A673 (cell line): ENCODE data around the gene TMEM232. TPM values are rescaled to one million over a fixed set of nuclear protein-coding genes. Genes with fewer than 3 reads are reported as not detected.

Experiments
- BruUV-seq: library from RNA; stranded (reverse); fragments of 400-500 nt; replicated peaks from 2 replicates; lab custom pipeline; 2021; lab: Mats Ljungman, UMichigan
- CTCF ChIA-PET: fragments of 300-600 bp; sonication (Branson Sonifier 250); formaldehyde crosslinking; loops from one replicate; lab custom pipeline; 2022; ENCODE audit warnings: antibody characterized with exemption; lab: Charles Lee
- POLR2A ChIA-PET: fragments of 300-600 bp; sonication (Branson Sonifier 250); formaldehyde crosslinking; loops from one replicate; lab custom pipeline; 2022; ENCODE audit warnings: antibody characterized with exemption; ENCODE audit not compliant: low non-redundant PET; lab: Charles Lee
- DNase-seq: peaks from one replicate; pipeline ENCODE4 v3.0.0-alpha.2; 2015; ENCODE audit warnings: low spot score
- H3K27ac ChIP-seq: fragments of 200-600 bp; sonication (generic); 2 replicates; pipeline ENCODE4 v1.5.1; 2016; ENCODE audit warnings: mixed run types, low read depth, mild to moderate bottlenecking, mixed read lengths, antibody characterized with exemption, low read length; ENCODE audit not compliant: poor library complexity, severe bottlenecking
- H3K27me3 ChIP-seq: fragments of 200-600 bp; sonication (generic); replicated peaks from 2 replicates; pipeline ENCODE4 v1.6.1; 2017; ENCODE audit warnings: mixed run types, low read depth, mild to moderate bottlenecking, mixed read lengths, antibody characterized with exemption, low read length; ENCODE audit not compliant: insufficient read depth, poor library complexity
- H3K36me3 ChIP-seq: fragments of 200-600 bp; sonication (generic); 2 replicates; pipeline ENCODE4 v1.6.1; 2016; ENCODE audit warnings: mixed run types, mild to moderate bottlenecking, mixed read lengths, antibody characterized with exemption, low read length; ENCODE audit not compliant: insufficient read depth, poor library complexity, severe bottlenecking
- H3K4me1 ChIP-seq: fragments of 200-600 bp; sonication (generic); 2 replicates; pipeline ENCODE4 v1.6.1; 2017; ENCODE audit warnings: mixed run types, mild to moderate bottlenecking, mixed read lengths, antibody characterized with exemption, low read length; ENCODE audit not compliant: insufficient read depth, poor library complexity, severe bottlenecking
- H3K4me3 ChIP-seq: fragments of 200-600 bp; sonication (generic); 2 replicates; pipeline ENCODE4 v1.5.1; 2016; ENCODE audit warnings: low read depth, mixed run types, mild to moderate bottlenecking, mixed read lengths, low read length; ENCODE audit not compliant: poor library complexity, severe bottlenecking
- H3K9me3 ChIP-seq: fragments of 200-600 bp; sonication (generic); 2 replicates; pipeline ENCODE4 v1.6.1; 2016; ENCODE audit warnings: mixed run types, low read depth, mild to moderate bottlenecking, mixed read lengths, antibody characterized with exemption, low read length; ENCODE audit not compliant: poor library complexity, severe bottlenecking
- EZH2 ChIP-seq: fragments of 200-600 bp; sonication (generic); IDR thresholded peaks from 2 replicates; pipeline ENCODE4 v1.6.1; 2017; ENCODE audit warnings: borderline replicate concordance, low read depth, mild to moderate bottlenecking, mixed read lengths, antibody characterized with exemption, low read length; ENCODE audit not compliant: poor library complexity, severe bottlenecking
- intact Hi-C: fragments of 100-400 bp; cut with micrococcal nuclease; formaldehyde crosslinking; loops from one replicate; pipeline ENCODE4 v1.10.0; 2022; ENCODE audit not compliant: unreplicated experiment
- total RNA-seq: library from RNA; stranded (reverse); gene quantifications from 2 replicates; pipeline ENCODE4 v1.2.3, GENCODE V29; 2021
- TF ChIP-seq, protein P1 (sequence below): fragments of 300-800, 200-600 bp; sonication (generic); conservative IDR thresholded peaks from 2 replicates; pipeline ENCODE4 v1.5.1; 2017; ENCODE audit warnings: low read depth, mild to moderate bottlenecking, antibody characterized with exemption, low read length, moderate library complexity, mixed read lengths

The TMEM232 gene
- total RNA-seq, 1 experiment from 2014 or later, result 0.82 TPM

DNA sequence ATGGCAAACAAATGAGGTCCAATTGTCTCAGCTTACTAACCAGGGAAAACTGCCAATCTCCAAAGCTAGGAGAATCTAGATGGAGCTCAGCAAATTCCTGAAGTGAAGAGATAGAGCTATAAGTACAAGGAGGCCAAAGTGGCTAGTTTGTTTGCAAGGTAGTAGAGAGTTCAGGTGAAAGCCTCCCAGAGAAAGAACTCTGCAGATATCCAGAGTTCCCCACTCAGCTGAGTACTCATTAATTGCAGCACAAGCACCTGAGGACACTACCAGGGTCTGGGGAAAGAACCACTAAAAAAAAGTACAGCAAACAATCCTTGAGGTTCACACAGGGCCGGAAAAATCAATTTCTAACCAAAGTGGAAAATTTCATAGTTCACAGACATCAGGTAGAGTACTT is 250.9 kb downstream of the TMEM232 start:
- Histone ChIP-seq H3K9me3 (peaks cover 3% of the 10 kb centered on the region), H3K27ac (no peak overlapping the region), H3K27me3 (no peaks in the 10 kb centered on the region), H3K4me1 (peaks cover 7% of the 10 kb centered on the region), H3K36me3 (no peaks in the 10 kb centered on the region), H3K4me3 (no peak overlapping the region)
- no peak for TF ChIP-seq EZH2
- TF ChIP-seq, protein P1, sequence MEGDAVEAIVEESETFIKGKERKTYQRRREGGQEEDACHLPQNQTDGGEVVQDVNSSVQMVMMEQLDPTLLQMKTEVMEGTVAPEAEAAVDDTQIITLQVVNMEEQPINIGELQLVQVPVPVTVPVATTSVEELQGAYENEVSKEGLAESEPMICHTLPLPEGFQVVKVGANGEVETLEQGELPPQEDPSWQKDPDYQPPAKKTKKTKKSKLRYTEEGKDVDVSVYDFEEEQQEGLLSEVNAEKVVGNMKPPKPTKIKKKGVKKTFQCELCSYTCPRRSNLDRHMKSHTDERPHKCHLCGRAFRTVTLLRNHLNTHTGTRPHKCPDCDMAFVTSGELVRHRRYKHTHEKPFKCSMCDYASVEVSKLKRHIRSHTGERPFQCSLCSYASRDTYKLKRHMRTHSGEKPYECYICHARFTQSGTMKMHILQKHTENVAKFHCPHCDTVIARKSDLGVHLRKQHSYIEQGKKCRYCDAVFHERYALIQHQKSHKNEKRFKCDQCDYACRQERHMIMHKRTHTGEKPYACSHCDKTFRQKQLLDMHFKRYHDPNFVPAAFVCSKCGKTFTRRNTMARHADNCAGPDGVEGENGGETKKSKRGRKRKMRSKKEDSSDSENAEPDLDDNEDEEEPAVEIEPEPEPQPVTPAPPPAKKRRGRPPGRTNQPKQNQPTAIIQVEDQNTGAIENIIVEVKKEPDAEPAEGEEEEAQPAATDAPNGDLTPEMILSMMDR, result no peak
- no TSS peak for BruUV-seq
- ChIA-PET POLR2A (no interaction called here), CTCF (no interaction called here)
- no peak for DNase-seq
- intact Hi-C loops, result no loop called here

DNA sequence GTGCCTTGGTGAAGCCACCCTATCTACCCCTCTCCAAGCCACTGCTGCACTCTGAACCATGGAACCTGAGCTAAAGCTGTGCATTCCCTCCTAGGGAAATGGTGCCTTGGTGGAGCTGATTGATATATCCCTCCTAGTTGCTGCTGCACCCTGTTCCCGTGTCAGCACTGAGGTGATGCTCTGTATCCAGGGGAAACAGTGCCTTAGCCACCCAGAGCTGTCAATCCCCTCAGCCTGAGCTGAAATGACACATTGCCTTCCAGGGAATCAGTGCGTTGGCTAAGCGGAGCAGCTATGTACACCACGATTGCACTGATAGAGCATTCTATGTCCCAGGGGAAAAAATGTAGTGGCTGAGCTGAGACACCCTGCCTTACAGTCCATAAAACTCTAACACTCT is 257.0 kb downstream of the TMEM232 start:
- Histone ChIP-seq H3K9me3 (peaks cover 3% of the 10 kb centered on the region), H3K27ac (no peak overlapping the region), H3K4me1 (no peaks in the 10 kb centered on the region), H3K27me3 (no peaks in the 10 kb centered on the region), H3K36me3 (no peaks in the 10 kb centered on the region), H3K4me3 (no peak overlapping the region)
- CTCF ChIA-PET, result no interaction called here
- DNase-seq, result no peak
- POLR2A ChIA-PET, result no interaction called here
- intact Hi-C loops, result no loop called here
- no TSS peak for BruUV-seq
- TF ChIP-seq, protein P1, result no peak
- no peak for TF ChIP-seq EZH2

- intact Hi-C loops, result no loop called here
- TF ChIP-seq, protein P1, result no peak
- no peak for TF ChIP-seq EZH2
- Histone ChIP-seq H3K27ac (no peak overlapping the region), H3K27me3 (no peaks in the 10 kb centered on the region), H3K4me3 (no peak overlapping the region), H3K4me1 (no peaks in the 10 kb centered on the region), H3K36me3 (no peaks in the 10 kb centered on the region), H3K9me3 (no peaks in the 10 kb centered on the region)
- POLR2A ChIA-PET, result no interaction called here
- no TSS peak for BruUV-seq
- no peak for DNase-seq
- CTCF ChIA-PET, result no interaction called here
These were observed 263.4 kb downstream of the TMEM232 start for GRCh38 chr5:110463106-110463505.
